MM.1S (cell line): ENCODE results near the gene AP5M1.
"Not testable (repeated sequence)": the region's sequence is repeated elsewhere in the genome, so short reads cannot be mapped to it uniquely, and the experiment has no call there.

Source experiments
- DNase-seq: peaks from one replicate; pipeline ENCODE4 v3.0.0-alpha.2; 2015
- H2AFZ ChIP-seq: fragments of 300-600 bp; sonication (generic); 2 replicates; pipeline ENCODE4 v1.6.0; 2016; ENCODE audit warnings: antibody characterized with exemption, low read length
- H3F3A ChIP-seq: fragments of 300-600 bp; sonication (generic); 2 replicates; pipeline ENCODE4 v1.6.1; 2016; ENCODE audit warnings: mild to moderate bottlenecking, antibody characterized with exemption, low read length, moderate library complexity, mixed read lengths; ENCODE audit not compliant: insufficient read depth
- H3K27ac ChIP-seq: fragments of 300-600 bp; sonication (generic); 2 replicates; pipeline ENCODE4 v1.5.1; 2016; ENCODE audit warnings: mild to moderate bottlenecking, low read length
- H3K27me3 ChIP-seq: fragments of 300-600 bp; sonication (generic); replicated peaks from 2 replicates; pipeline ENCODE4 v1.6.0; 2016; ENCODE audit warnings: low read length; ENCODE audit not compliant: insufficient read depth
- H3K36me3 ChIP-seq: fragments of 300-600 bp; sonication (generic); replicated peaks from 2 replicates; pipeline ENCODE4 v1.6.1; 2016; ENCODE audit warnings: mild to moderate bottlenecking, low read length, mixed read lengths; ENCODE audit not compliant: insufficient read depth
- H3K4me1 ChIP-seq: fragments of 300-600 bp; sonication (generic); 2 replicates; pipeline ENCODE4 v1.6.1; 2016; ENCODE audit warnings: low read length, mixed read lengths
- H3K4me2 ChIP-seq: fragments of 300-600 bp; sonication (generic); 2 replicates; pipeline ENCODE4 v1.6.0; 2016; ENCODE audit warnings: low read depth, low read length
- H3K4me3 ChIP-seq: fragments of 300-600 bp; sonication (generic); 2 replicates; pipeline ENCODE4 v1.5.1; 2016; ENCODE audit warnings: low read length, mixed read lengths
- H3K79me2 ChIP-seq: fragments of 300-600 bp; sonication (generic); 2 replicates; pipeline ENCODE4 v1.6.1; 2016; ENCODE audit warnings: mixed run types, low read length, mixed read lengths
- H3K9ac ChIP-seq: fragments of 300-600 bp; sonication (generic); 2 replicates; pipeline ENCODE4 v1.6.1; 2016; ENCODE audit warnings: low read length, mixed read lengths
- H3K9me2 ChIP-seq: fragments of 300-600 bp; sonication (generic); replicated peaks from 2 replicates; pipeline ENCODE4 v1.6.1; 2016; ENCODE audit warnings: mild to moderate bottlenecking, low read length, mixed read lengths; ENCODE audit not compliant: insufficient read depth
- H3K9me3 ChIP-seq: fragments of 300-600 bp; sonication (generic); replicated peaks from 2 replicates; pipeline ENCODE4 v1.6.1; 2016; ENCODE audit warnings: mild to moderate bottlenecking, low read length, mixed read lengths; ENCODE audit not compliant: insufficient read depth
- H4K20me1 ChIP-seq: fragments of 300-600 bp; sonication (generic); 2 replicates; pipeline ENCODE4 v1.6.1; 2016; ENCODE audit warnings: mild to moderate bottlenecking, low read length, moderate library complexity, mixed read lengths; ENCODE audit not compliant: insufficient read depth
- CTCF ChIP-seq: fragments of 300-600 bp; sonication (generic); IDR thresholded peaks from 2 replicates; pipeline ENCODE4 v1.5.1; 2016; ENCODE audit warnings: antibody characterized with exemption, low read length, mixed read lengths
- EZH2 ChIP-seq: fragments of 300-600 bp; sonication (generic); optimal IDR thresholded peaks from 2 replicates; pipeline ENCODE3; 2017; ENCODE audit warnings: low read depth, mild to moderate bottlenecking, antibody characterized with exemption, low read length, mixed read lengths
- EZH2phosphoT487 ChIP-seq: fragments of 300-600 bp; sonication (generic); IDR thresholded peaks from 2 replicates; pipeline ENCODE4 v1.6.1; 2018; ENCODE audit warnings: antibody characterized with exemption, low read length

Gene AP5M1

GRCh38 chr14:57323721-57324120, 55.0 kb downstream of the AP5M1 start:
- Histone ChIP-seq H3K9me3 (no peaks in the 10 kb centered on the region), H3F3A (no peaks in the 10 kb centered on the region), H3K4me2 (no peak overlapping the region), H4K20me1 (no peaks in the 10 kb centered on the region), H3K36me3 (no peaks in the 10 kb centered on the region), H3K27ac (no peak overlapping the region), H3K9me2 (no peaks in the 10 kb centered on the region), H2AFZ (no peak overlapping the region), H3K79me2 (no peaks in the 10 kb centered on the region), H3K9ac (no peak overlapping the region), H3K27me3 (no peaks in the 10 kb centered on the region), H3K4me3 (no peak overlapping the region), H3K4me1 (no peaks in the 10 kb centered on the region)
- TF ChIP-seq EZH2phosphoT487, result no peak
- no peak for TF ChIP-seq CTCF
- no peak for TF ChIP-seq EZH2
- no peak for DNase-seq

DNA sequence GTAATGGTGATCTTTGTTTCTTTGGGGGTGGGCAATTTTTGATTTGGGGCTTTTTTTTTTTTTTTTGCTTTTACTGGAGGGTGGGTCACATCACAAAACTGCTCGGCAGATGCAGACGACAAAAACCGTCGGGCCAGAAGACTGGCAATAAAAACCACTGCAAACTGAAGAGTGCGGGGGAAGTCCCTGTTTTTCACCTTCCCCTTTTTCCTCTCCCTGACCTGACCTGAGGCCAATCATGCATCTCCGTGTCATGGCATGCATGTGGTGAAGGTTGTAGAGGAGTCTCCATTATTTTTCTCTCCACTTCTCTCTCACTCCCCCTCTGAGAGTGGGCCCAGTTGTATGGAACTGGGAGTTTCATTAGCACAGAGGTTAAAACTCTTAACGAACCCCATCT, 57.5 kb downstream of the AP5M1 start:
- no peak overlapping the region for H3K27ac ChIP-seq
- DNase-seq, result no peak
- H3K9me3 ChIP-seq, result no peaks in the 10 kb centered on the region

GRCh38 chr14:57329833-57330232, 61.1 kb downstream of the AP5M1 start:
- Histone ChIP-seq H3K36me3 (no peaks in the 10 kb centered on the region), H3K9me3 (no peaks in the 10 kb centered on the region), H3K4me2 (no peak overlapping the region), H2AFZ (no peak overlapping the region), H3F3A (no peaks in the 10 kb centered on the region), H3K79me2 (no peaks in the 10 kb centered on the region), H3K27ac (no peak overlapping the region), H4K20me1 (no peaks in the 10 kb centered on the region), H3K27me3 (no peaks in the 10 kb centered on the region), H3K4me1 (no peaks in the 10 kb centered on the region), H3K9me2 (no peaks in the 10 kb centered on the region), H3K4me3 (no peak overlapping the region), H3K9ac (no peak overlapping the region)
- TF ChIP-seq CTCF (no peak), EZH2 (no peak), EZH2phosphoT487 (no peak)
- DNase-seq, result no peak

More for the DNA sequence above, 57.5 kb downstream of the AP5M1 start:
- Histone ChIP-seq H3K27me3 (no peaks in the 10 kb centered on the region), H3K79me2 (no peaks in the 10 kb centered on the region), H3K4me2 (no peak overlapping the region), H2AFZ (no peak overlapping the region), H3K4me3 (no peak overlapping the region), H3K9me2 (no peaks in the 10 kb centered on the region), H3F3A (no peaks in the 10 kb centered on the region), H3K4me1 (no peaks in the 10 kb centered on the region), H3K9ac (no peak overlapping the region), H3K36me3 (no peaks in the 10 kb centered on the region), H4K20me1 (no peaks in the 10 kb centered on the region)
- TF ChIP-seq EZH2phosphoT487 (no peak), EZH2 (no peak)

- H4K20me1 ChIP-seq, H2AFZ ChIP-seq, H3K27ac ChIP-seq, H3K9me2 ChIP-seq, H3F3A ChIP-seq, H3K4me3 ChIP-seq, H3K79me2 ChIP-seq, H3K9ac ChIP-seq, H3K9me3 ChIP-seq, H3K36me3 ChIP-seq, H3K27me3 ChIP-seq, DNase-seq, H3K4me1 ChIP-seq, H3K4me2 ChIP-seq: not testable (repeated sequence)
Observed at GRCh38 chr14:57332475-57332874, 63.7 kb downstream of the AP5M1 start.

DNA sequence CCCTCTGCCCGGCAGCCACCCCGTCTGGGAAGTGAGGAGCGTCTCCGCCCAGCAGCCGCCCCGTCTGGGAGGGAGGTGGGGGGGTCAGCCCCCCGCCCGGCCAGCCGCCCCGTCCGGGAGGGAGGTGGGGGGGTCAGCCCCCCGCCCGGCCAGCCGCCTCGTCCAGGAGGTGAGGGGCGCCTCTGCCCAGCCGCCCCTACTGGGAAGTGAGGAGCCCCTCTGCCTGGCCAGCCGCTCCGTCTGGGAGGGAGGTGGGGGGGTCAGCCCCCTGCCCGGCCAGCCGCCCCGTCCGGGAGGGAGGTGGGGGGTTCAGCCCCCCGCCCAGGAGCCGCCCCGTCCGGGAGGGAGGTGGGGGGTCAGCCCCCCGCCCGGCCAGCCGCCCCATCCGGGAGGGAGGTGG, 65.0 kb downstream of the AP5M1 start:
- H4K20me1 ChIP-seq, H3K27ac ChIP-seq, H3K4me1 ChIP-seq, H3K9me3 ChIP-seq, DNase-seq, H2AFZ ChIP-seq, H3K9ac ChIP-seq, H3F3A ChIP-seq, H3K36me3 ChIP-seq, H3K4me3 ChIP-seq, H3K27me3 ChIP-seq, H3K9me2 ChIP-seq, H3K79me2 ChIP-seq, H3K4me2 ChIP-seq: not testable (repeated sequence)

- not testable (repeated sequence) for H3K36me3 ChIP-seq, H3K9me3 ChIP-seq, H3K79me2 ChIP-seq, H3K27me3 ChIP-seq, H3K9me2 ChIP-seq, H3K4me3 ChIP-seq, H3K9ac ChIP-seq, H3K27ac ChIP-seq, H2AFZ ChIP-seq, H3F3A ChIP-seq, H3K4me1 ChIP-seq, DNase-seq, H4K20me1 ChIP-seq, H3K4me2 ChIP-seq
Observed at GRCh38 chr14:57343545-57344297, 75.0 kb downstream of the AP5M1 start.
